GM19468 (cell line): Measurements from ENCODE around the gene KLF16.

Source experiments
- ATAC-seq: cut with Tn5 transposase; IDR thresholded peaks from one replicate; pipeline ENCODE4 v1.9.1; 2021; ENCODE audit warnings: mild to moderate bottlenecking, moderate library complexity, moderate number of reproducible peaks; ENCODE audit not compliant: unreplicated experiment; ENCODE audit errors: extremely low read depth

KLF16 gene

GRCh38 chr19:1827566-1828278 is 35.7 kb downstream of the KLF16 start:
- no peak for ATAC-seq

- ATAC-seq = no peak
Measured at GRCh38 chr19:1826557-1827521, 36.5 kb downstream of the KLF16 start.

- no peak for ATAC-seq
Measured at GRCh38 chr19:1825909-1826556, 37.3 kb downstream of the KLF16 start.

GRCh38 chr19:1824252-1824622 is 39.1 kb downstream of the KLF16 start:
- no peak for ATAC-seq

GRCh38 chr19:1823539-1824251 is 39.7 kb downstream of the KLF16 start:
- no peak for ATAC-seq

- no peak for ATAC-seq
Measured at GRCh38 chr19:1823020-1823419, 40.4 kb downstream of the KLF16 start.

- ATAC-seq = no peak
Measured at GRCh38 chr19:1822210-1822609, 41.2 kb downstream of the KLF16 start.

- ATAC-seq = no peak
Measured at GRCh38 chr19:1819341-1820255, 43.8 kb downstream of the KLF16 start.

- ATAC-seq = no peak
Measured at GRCh38 chr19:1818549-1819195, 44.7 kb downstream of the KLF16 start.

GRCh38 chr19:1817553-1818179 is 45.7 kb downstream of the KLF16 start:
- ATAC-seq = no peak

GRCh38 chr19:1816530-1817298 is 46.7 kb downstream of the KLF16 start:
- ATAC-seq = no peak

GRCh38 chr19:1815605-1816529 is 47.5 kb downstream of the KLF16 start:
- ATAC-seq = no peak

- no peak for ATAC-seq
Measured at GRCh38 chr19:1814833-1815604, 48.4 kb downstream of the KLF16 start.

GRCh38 chr19:1814391-1814790 is 49.0 kb downstream of the KLF16 start:
- ATAC-seq = no peak

GRCh38 chr19:1813192-1814182 is 49.9 kb downstream of the KLF16 start:
- no peak for ATAC-seq
